Renal cortex interstitium (tissue), 15 donors: Measurements from ENCODE around the gene ITM2C. TPM values are rescaled to one million over a fixed set of nuclear protein-coding genes. Genes with fewer than 3 reads are reported as not detected.

Source experiments
- DNase-seq, 11 donors: peaks; one replicate each; pipeline ENCODE4 v3.0.0-alpha.2; 2013; ENCODE audit warnings: low read depth in 9 of 11, low spot score in 4 of 11; ENCODE audit errors: extremely low read depth in 1 of 11
- long read RNA-seq, 16 experiments: transcript quantifications; one replicate each; lab custom pipeline, GENCODE V29; 2026
- polyA plus RNA-seq, 3 donors: library from polyadenylated mRNA; unstranded; fragments of 120-200 nt; gene quantifications; one replicate each; pipeline ENCODE4 v1.2.1, GENCODE V29; 2013; ENCODE audit not compliant: insufficient read length in 3 of 3

ITM2C gene, protein sequence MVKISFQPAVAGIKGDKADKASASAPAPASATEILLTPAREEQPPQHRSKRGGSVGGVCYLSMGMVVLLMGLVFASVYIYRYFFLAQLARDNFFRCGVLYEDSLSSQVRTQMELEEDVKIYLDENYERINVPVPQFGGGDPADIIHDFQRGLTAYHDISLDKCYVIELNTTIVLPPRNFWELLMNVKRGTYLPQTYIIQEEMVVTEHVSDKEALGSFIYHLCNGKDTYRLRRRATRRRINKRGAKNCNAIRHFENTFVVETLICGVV
- polyA plus RNA-seq = 1,000 to 10,000 TPM in 1 of 3 donors, 100 to 1,000 TPM in 2; 886 to 1,024 (median 891) TPM
- long read RNA-seq, donor 1, transcript ITM2C-202 (6 exons, 2,078 nt) = major isoform, 270 of 480 reads
- long read RNA-seq, donor 1, transcript ITM2C-210 (1 exons, 501 nt) = minor isoform, 114 of 480 reads
- long read RNA-seq, donor 1, partial matches to known transcripts = 56 of 480 reads
- long read RNA-seq, donor 1, other reads (novel, unspliced or antisense) = 36 of 480 reads
- long read RNA-seq, donor 2, transcript ITM2C-202 (6 exons, 2,078 nt) = major isoform, 285 of 500 reads
- long read RNA-seq, donor 2, transcript ITM2C-203 (5 exons, 1,889 nt) = minor isoform, 13 of 500 reads
- long read RNA-seq, donor 2, transcript ITM2C-210 (1 exons, 501 nt) = minor isoform, 123 of 500 reads
- long read RNA-seq, donor 2, partial matches to known transcripts = 63 of 500 reads
- long read RNA-seq, donor 2, other reads (novel, unspliced or antisense) = 13 of 500 reads
- long read RNA-seq, donor 3, transcript ITM2C-202 (6 exons, 2,078 nt) = major isoform, 444 of 698 reads
- long read RNA-seq, donor 3, transcript ITM2C-210 (1 exons, 501 nt) = minor isoform, 165 of 698 reads
- long read RNA-seq, donor 3, partial matches to known transcripts = 40 of 698 reads
- long read RNA-seq, donor 3, other reads (novel, unspliced or antisense) = 45 of 698 reads
- long read RNA-seq, donor 4, transcript ITM2C-210 (1 exons, 501 nt) = minor isoform, 89 of 494 reads
- long read RNA-seq, donor 4, transcript ITM2C-203 (5 exons, 1,889 nt) = minor isoform, 9 of 494 reads
- long read RNA-seq, donor 4, transcript ITM2C-202 (6 exons, 2,078 nt) = major isoform, 316 of 494 reads
- long read RNA-seq, donor 4, partial matches to known transcripts = 40 of 494 reads
- long read RNA-seq, donor 4, other reads (novel, unspliced or antisense) = 39 of 494 reads
- long read RNA-seq, donor 5 = 0 reads
- long read RNA-seq, donor 6, transcript ITM2C-202 (6 exons, 2,078 nt) = major isoform, 281 of 499 reads
- long read RNA-seq, donor 6, transcript ITM2C-210 (1 exons, 501 nt) = minor isoform, 145 of 499 reads
- long read RNA-seq, donor 6, partial matches to known transcripts = 40 of 499 reads
- long read RNA-seq, donor 6, other reads (novel, unspliced or antisense) = 30 of 499 reads
- long read RNA-seq, donor 7, transcript ITM2C-210 (1 exons, 501 nt) = minor isoform, 178 of 596 reads
- long read RNA-seq, donor 7, transcript ITM2C-203 (5 exons, 1,889 nt) = minor isoform, 7 of 596 reads
- long read RNA-seq, donor 7, transcript ITM2C-202 (6 exons, 2,078 nt) = major isoform, 325 of 596 reads
- long read RNA-seq, donor 7, partial matches to known transcripts = 47 of 596 reads
- long read RNA-seq, donor 7, other reads (novel, unspliced or antisense) = 35 of 596 reads
- long read RNA-seq, donor 8, transcript ITM2C-203 (5 exons, 1,889 nt) = minor isoform, 7 of 923 reads
- long read RNA-seq, donor 8, transcript ITM2C-202 (6 exons, 2,078 nt) = major isoform, 581 of 923 reads
- long read RNA-seq, donor 8, transcript ITM2C-201 (5 exons, 1,888 nt) = minor isoform, 5 of 923 reads
- long read RNA-seq, donor 8, transcript ITM2C-210 (1 exons, 501 nt) = minor isoform, 202 of 923 reads
- long read RNA-seq, donor 8, partial matches to known transcripts = 71 of 923 reads
- long read RNA-seq, donor 8, other reads (novel, unspliced or antisense) = 57 of 923 reads
- long read RNA-seq, donor 9, transcript ITM2C-210 (1 exons, 501 nt) = minor isoform, 120 of 556 reads
- long read RNA-seq, donor 9, transcript ITM2C-202 (6 exons, 2,078 nt) = major isoform, 358 of 556 reads
- long read RNA-seq, donor 9, partial matches to known transcripts = 49 of 556 reads
- long read RNA-seq, donor 9, other reads (novel, unspliced or antisense) = 23 of 556 reads
- long read RNA-seq, donor 10, transcript ITM2C-210 (1 exons, 501 nt) = minor isoform, 168 of 532 reads
- long read RNA-seq, donor 10, transcript ITM2C-202 (6 exons, 2,078 nt) = major isoform, 288 of 532 reads
- long read RNA-seq, donor 10, partial matches to known transcripts = 47 of 532 reads
- long read RNA-seq, donor 10, other reads (novel, unspliced or antisense) = 28 of 532 reads
- long read RNA-seq, donor 11, transcript ITM2C-202 (6 exons, 2,078 nt) = major isoform, 255 of 380 reads
- long read RNA-seq, donor 11, transcript ITM2C-210 (1 exons, 501 nt) = minor isoform, 74 of 380 reads
- long read RNA-seq, donor 11, partial matches to known transcripts = 32 of 380 reads
- long read RNA-seq, donor 11, other reads (novel, unspliced or antisense) = 17 of 380 reads
- long read RNA-seq, donor 12, transcript ITM2C-202 (6 exons, 2,078 nt) = major isoform, 151 of 255 reads
- long read RNA-seq, donor 12, transcript ITM2C-210 (1 exons, 501 nt) = minor isoform, 69 of 255 reads
- long read RNA-seq, donor 12, partial matches to known transcripts = 10 of 255 reads
- long read RNA-seq, donor 12, other reads (novel, unspliced or antisense) = 24 of 255 reads
- long read RNA-seq, donor 13, transcript ITM2C-202 (6 exons, 2,078 nt) = major isoform, 690 of 1,304 reads
- long read RNA-seq, donor 13, transcript ITM2C-210 (1 exons, 501 nt) = minor isoform, 305 of 1,304 reads
- long read RNA-seq, donor 13, transcript ITM2C-203 (5 exons, 1,889 nt) = minor isoform, 12 of 1,304 reads
- long read RNA-seq, donor 13, partial matches to known transcripts = 168 of 1,304 reads
- long read RNA-seq, donor 13, other reads (novel, unspliced or antisense) = 125 of 1,304 reads
- long read RNA-seq, donor 14, transcript ITM2C-202 (6 exons, 2,078 nt) = major isoform, 344 of 525 reads
- long read RNA-seq, donor 14, transcript ITM2C-203 (5 exons, 1,889 nt) = minor isoform, 7 of 525 reads
- long read RNA-seq, donor 14, transcript ITM2C-210 (1 exons, 501 nt) = minor isoform, 103 of 525 reads
- long read RNA-seq, donor 14, partial matches to known transcripts = 32 of 525 reads
- long read RNA-seq, donor 14, other reads (novel, unspliced or antisense) = 36 of 525 reads
- long read RNA-seq, donor 15, transcript ITM2C-202 (6 exons, 2,078 nt) = major isoform, 176 of 282 reads
- long read RNA-seq, donor 15, transcript ITM2C-210 (1 exons, 501 nt) = minor isoform, 69 of 282 reads
- long read RNA-seq, donor 15, partial matches to known transcripts = 24 of 282 reads
- long read RNA-seq, donor 15, other reads (novel, unspliced or antisense) = 11 of 282 reads
- long read RNA-seq, donor 16, transcript ITM2C-210 (1 exons, 501 nt) = minor isoform, 303 of 1,353 reads
- long read RNA-seq, donor 16, transcript ITM2C-202 (6 exons, 2,078 nt) = major isoform, 810 of 1,353 reads
- long read RNA-seq, donor 16, partial matches to known transcripts = 105 of 1,353 reads
- long read RNA-seq, donor 16, other reads (novel, unspliced or antisense) = 130 of 1,353 reads

DNA sequence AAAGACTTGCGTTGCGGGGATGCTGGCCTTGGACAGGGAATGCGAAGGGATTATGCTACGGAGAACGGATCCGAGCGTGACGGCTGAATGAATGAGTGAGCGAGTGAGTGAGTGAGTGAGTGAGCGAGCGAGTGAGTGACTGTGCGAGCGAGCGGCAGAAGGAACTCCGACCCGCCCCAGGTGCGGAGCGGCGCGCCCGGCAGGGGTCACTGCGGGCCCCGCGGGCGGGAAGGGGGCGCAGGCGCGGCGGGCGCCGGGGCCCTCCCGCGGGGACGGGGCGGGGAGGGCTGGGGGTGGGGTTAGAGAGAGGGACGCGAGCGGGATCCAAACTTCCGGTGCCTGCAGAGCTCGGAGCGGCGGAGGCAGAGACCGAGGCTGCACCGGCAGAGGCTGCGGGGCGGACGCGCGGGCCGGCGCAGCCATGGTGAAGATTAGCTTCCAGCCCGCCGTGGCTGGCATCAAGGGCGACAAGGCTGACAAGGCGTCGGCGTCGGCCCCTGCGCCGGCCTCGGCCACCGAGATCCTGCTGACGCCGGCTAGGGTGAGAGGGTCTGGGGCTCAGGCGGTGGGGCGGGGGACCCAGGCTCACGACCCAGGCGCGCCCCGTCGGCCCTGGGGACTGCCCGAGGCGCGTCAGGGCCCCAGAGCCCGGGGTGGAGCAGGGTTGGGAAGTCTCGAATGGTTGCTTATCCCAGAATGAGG, at the start of gene ITM2C:
TSS of gene ITM2C (plus strand) at position 338 of the 702 bp plus-strand sequence. CDS start at position 422, 84 bp downstream.
- peak in 4 of 11 donors; percentile 62 to 77 (median 72) for DNase-seq

DNA sequence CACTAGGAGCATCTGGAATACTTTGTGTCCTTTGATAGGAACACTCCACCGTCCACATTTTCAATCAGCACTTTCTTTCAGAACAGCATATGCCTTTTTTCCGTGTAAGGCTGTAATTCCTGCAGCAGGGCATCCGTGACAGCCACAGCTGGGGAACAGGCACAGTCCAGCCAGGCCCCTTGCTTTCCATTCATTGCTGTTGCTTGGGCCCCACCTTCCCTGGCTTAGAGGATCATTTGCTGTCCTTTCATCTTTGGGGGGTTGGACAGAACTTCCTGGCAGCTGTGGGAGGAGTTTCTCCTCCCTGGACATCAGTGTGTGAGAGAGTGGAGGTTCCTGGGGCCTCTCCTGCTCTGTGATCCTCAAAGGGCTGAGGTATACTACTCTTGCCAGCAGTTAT, 49.7 kb upstream of the ITM2C start:
- no peak for DNase-seq

DNA sequence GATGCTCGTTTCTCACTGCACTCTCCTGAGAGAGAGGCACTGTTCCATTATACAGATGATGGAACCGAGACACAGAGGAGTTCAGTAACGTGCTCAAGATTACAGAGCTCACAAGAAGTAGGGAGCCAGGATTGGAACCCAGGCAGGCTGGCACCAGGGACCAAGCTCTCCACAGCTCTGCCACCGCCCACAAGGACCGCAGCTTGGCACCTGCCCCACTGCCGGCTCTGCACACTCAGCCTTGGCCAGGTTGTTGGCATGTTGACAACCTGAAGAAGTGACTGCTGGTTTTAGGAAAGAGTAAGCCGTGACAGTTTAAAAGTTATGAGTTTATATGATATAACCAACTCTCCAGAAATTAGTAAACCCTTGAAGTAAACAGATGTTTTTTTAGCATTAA, 48.0 kb upstream of the ITM2C start:
- DNase-seq = no peak

DNA sequence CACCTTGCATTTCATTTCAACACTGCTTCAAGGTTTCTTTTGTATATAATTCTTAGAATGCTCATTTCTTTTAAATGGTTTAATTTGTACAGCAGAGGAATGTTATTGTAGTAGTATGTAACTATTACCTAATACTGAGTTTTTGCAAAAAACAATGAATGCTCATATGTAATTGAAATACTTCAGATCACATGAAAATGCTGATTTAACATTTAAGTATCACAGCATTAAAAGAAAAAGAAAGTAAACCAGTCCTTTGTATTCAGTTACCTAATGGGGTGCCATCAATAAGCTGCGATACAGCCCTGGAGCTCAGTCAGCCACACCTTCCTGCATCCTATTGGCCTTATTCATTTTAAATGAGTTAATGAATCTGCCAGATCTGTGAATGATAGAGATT, 45.3 kb upstream of the ITM2C start:
- DNase-seq = no peak

DNA sequence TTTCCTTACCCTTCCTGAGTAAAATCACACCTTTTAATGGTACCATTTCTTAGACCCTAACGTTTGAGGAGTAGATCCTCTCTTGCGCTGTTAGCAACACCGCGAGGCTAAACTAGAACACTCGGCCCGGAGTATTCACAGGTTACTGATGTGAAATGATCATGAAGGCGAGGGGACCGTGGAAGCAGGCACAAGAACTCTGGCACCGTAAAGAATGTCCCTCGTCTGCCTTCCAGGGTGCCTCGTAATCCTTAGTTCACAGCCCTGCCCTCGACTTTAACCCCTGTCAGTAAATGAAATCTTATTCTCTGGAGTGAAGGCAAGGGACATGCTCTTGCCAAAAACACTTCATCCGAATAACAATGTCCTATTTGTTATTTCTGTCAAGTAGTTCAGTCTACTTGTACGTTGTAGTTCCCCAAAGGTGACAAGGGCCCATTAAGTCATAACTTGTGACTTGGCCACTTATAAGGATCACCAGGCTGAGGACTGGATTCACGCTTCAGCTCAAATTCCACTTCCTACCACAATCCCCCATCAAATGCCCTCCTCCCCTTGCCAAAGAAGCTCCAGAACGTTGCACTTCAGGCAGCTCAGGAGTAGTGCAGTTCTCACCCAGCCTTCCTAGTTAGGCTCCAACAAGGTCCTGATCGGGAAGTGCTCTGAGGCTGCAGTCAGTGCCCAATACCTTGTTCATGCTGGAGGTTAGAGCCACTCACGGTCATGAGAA, 43.3 kb upstream of the ITM2C start:
- DNase-seq = no peak

DNA sequence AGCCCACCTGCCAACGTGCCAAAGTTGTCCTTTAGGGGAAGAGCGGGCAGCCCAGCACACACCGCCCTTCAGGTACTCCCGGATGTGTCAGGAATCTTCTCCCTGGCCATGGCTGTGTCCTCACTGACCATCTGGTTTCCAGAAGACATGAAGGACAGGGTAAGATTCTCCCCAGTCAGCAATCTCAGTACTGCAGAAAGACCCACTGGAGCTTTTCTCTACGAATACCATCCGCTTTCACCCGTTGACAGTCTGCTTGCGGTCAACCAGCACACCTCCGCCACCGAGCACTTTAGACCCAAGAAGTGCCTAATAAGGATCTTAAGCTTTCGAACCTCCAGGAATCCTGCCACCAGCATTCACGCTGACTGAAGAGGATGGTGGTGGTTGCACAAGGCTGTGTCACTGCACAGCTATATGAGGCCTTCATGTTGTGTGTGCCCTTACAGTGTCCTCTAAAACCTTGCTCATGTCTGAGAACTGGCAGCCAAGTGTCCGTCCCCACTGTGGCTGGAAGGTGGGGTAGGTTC, 42.7 kb upstream of the ITM2C start:
- no peak for DNase-seq

DNA sequence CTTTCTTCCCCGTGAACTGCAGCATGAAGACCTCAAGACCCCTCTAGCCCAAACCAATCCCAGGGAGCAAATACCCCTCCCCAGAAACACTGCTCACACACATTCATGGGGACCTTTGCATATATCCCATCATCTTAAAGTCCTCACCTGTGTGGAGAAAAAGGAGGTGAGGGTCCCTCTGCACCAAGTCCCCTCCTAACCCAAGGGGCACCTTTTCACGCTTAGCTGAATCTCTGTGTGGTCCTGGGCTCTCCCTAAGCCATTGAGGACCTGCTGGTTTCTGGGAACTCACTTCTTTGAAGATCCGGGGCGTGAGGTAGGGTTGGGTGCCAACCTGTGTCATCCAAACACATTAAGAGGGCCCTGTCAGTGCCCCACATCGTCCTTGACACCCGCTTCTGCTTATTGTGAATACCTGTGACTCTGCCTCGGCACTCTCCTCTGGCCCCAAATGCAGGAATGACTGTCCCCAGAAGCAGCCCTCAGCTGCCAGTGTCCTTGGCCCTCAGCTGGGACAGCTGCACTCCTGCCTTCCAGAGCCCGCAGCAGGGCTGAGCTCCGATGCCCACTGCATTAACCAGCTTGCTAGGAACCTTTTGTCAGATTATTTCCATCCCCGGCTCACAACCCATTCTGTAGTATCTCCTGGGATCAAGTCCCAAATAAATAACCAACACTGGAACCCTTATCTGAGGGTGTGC, 41.3 kb upstream of the ITM2C start:
- no peak for DNase-seq

DNA sequence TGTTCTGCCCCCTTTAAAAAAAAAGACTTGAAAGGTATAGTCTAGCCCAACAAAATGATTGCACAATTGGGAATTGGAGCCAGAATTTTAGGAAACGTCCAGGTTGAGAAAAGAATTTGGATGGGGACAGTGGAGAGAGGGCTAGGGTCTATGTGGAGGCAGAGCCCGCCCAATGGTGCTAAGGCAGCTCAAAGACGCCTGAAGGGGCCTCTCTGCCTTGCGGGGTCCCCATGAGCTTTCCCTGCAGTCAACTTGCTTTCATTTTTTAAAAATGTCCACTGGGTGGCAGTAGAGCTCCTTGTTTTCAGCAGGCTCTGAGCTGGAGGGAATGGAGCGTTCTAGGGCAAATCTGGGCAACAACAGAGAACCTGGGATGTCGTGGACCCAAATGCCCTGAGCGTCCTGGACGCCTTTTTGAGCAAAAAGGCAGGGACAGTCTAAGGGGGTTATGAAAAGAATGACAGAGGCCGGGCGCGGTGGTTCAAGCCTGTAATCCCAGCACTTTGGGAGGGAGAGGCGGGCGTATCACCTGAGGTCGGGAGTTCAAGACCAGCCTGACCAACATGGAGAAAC, 40.2 kb upstream of the ITM2C start:
- DNase-seq = peak; percentile 71 to 91 (median 79)

DNA sequence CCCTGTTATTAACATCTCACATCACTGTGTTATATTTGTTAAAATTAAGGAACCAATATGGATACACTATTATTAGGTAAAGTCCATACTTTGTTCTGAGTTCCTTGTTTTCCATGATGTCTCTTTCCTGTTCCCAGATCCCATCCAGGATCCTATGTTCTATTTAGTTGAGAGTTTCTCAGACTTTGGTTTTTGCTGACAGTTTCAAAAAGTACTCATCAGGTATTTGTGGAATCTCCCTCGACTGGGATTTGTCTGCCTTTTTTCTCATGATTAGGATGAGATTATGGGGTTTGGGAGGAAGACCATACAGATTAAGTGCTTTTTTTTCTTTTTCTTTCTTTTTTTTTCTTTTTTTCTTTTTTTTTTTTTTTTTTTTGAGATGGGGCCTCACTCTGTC, 39.4 kb upstream of the ITM2C start:
- DNase-seq = no peak

DNA sequence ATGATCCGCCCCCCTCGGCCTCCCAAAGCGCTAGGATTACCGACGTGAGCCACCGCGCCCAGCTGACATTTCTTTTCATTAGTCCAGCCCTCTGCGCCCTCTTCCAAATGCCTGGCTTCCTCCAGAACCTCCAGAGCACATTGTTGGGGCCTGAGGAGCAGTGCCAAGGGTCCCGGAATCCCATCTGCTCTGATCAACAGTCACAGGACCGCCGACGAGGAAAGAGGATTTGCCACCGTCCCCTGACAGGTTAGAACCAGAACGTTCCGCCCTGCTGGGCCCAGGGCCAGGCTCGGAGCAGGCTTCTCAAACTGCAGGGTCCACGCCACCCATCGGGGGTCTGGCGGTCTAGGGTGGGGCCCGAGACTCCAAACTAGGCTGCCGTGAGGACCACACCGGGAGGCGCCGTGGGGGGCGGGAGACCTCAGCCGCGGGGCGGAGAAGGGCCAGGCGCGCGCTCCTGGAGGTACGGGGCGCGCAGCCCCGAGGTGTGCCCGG, 36.9 kb upstream of the ITM2C start:
- no peak for DNase-seq

DNA sequence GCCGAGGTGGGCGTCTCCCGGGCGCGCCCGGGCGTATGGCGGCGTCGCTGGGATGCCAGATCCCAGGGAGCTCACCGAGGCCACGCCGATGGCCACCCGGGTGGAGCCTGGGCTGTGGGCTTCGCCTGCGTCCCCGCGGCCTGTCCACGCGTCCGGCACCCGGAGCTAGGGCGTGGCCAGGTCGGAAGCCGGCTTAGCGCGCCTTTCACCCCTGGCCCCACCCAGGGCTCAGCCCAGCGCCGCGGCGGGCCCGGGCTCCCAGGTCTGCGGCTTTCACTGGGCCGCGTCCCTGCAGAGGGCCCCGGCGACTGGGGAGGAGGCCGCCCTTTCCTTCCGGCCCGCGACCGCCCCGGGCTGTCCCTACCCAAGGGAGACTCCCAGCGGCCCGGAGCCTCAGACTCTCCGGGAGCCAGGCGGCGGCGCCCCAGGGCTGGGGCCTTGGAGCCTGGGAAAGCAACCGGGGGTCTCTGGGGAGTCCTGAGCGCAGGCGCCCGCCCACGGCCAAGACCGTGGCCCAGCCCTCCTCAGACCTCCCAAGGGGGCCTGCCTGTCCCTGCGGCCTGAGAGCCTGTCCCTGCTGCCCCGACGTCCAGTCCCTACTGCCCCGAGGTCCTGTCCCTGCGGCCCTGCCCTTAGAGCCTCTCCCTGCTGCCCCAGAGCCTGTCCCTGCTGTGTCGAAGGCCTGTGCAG, 36.3 kb upstream of the ITM2C start:
- DNase-seq = no peak
